ENCODE results near the gene ERG28.

The ERG28 gene

GRCh38 chr14:75657331-75657730 lies 3.3 kb downstream of the ERG28 start:
- no peak for DNase-seq

GRCh38 chr14:75655235-75655634 lies 5.4 kb downstream of the ERG28 start:
- no peak for DNase-seq

- DNase-seq: peak; percentile 84
These were observed 6.4 kb downstream of the ERG28 start for GRCh38 chr14:75654127-75654732.

GRCh38 chr14:75653563-75653962 lies 7.1 kb downstream of the ERG28 start:
- DNase-seq: no peak

- DNase-seq: no peak
These were observed 10.2 kb downstream of the ERG28 start for GRCh38 chr14:75650253-75651058.

- DNase-seq: no peak
These were observed 10.9 kb downstream of the ERG28 start for GRCh38 chr14:75649773-75650172.

- no peak for DNase-seq
These were observed 11.3 kb downstream of the ERG28 start for GRCh38 chr14:75649337-75649736.

- DNase-seq: no peak
These were observed 12.4 kb downstream of the ERG28 start for GRCh38 chr14:75648066-75648838.

- DNase-seq: no peak
These were observed 13.0 kb downstream of the ERG28 start for GRCh38 chr14:75647640-75648039.

- no peak for DNase-seq
These were observed 13.9 kb downstream of the ERG28 start for GRCh38 chr14:75646762-75647161.

- DNase-seq: no peak
These were observed 15.6 kb downstream of the ERG28 start for GRCh38 chr14:75645056-75645455.

GRCh38 chr14:75643985-75644384 lies 16.7 kb downstream of the ERG28 start:
- DNase-seq: no peak

GRCh38 chr14:75640876-75641275 lies 19.8 kb downstream of the ERG28 start:
- no peak for DNase-seq

- no peak for DNase-seq
These were observed 24.5 kb downstream of the ERG28 start for GRCh38 chr14:75636100-75636692.

GRCh38 chr14:75634848-75635247 lies 25.8 kb downstream of the ERG28 start:
- DNase-seq: no peak

GRCh38 chr14:75631453-75631831 lies 29.2 kb downstream of the ERG28 start:
- DNase-seq: no peak

- no peak for DNase-seq
These were observed 29.8 kb downstream of the ERG28 start for GRCh38 chr14:75630695-75631452.

- no peak for DNase-seq
These were observed 31.9 kb downstream of the ERG28 start for GRCh38 chr14:75628816-75629215.

GRCh38 chr14:75627406-75627805 lies 33.3 kb downstream of the ERG28 start:
- no peak for DNase-seq

GRCh38 chr14:75626863-75627262 lies 33.8 kb downstream of the ERG28 start:
- no peak for DNase-seq

- DNase-seq: no peak
These were observed 34.3 kb downstream of the ERG28 start for GRCh38 chr14:75626396-75626795.

GRCh38 chr14:75625034-75625433 lies 35.6 kb downstream of the ERG28 start:
- DNase-seq: no peak

- DNase-seq: no peak
These were observed 41.1 kb downstream of the ERG28 start for GRCh38 chr14:75619548-75619947.
